ENCODE results near the gene VARS1. TPM values are rescaled to one million over a fixed set of nuclear protein-coding genes. Genes with fewer than 3 reads are reported as not detected.

The VARS1 gene
- polyA plus RNA-seq, 1 donor from 2014 or later, result 83.0 TPM

- peaks cover 23 to 33% (median 32%) of the 10 kb centered on the region in 3 donors for H3K4me1 Mint-ChIP-seq
- peak overlapping the region in 2 of 4 donors; percentile 70 to 72 for H3K4me3 Mint-ChIP-seq
- peaks cover 6% of the 10 kb centered on the region for H3K36me3 Mint-ChIP-seq
- no peaks in the 10 kb centered on the region for H3K9me3 Mint-ChIP-seq
- H3K27me3 Mint-ChIP-seq, result peaks cover 2% of the 10 kb centered on the region
- H3K27ac Mint-ChIP-seq, result peak overlapping the region in 2 of 3 donors; percentile 19 to 58
Measured at GRCh38 chr6:31792090-31792374, 3.5 kb downstream of the VARS1 start.

GRCh38 chr6:31791324-31792089 lies 4.0 kb downstream of the VARS1 start:
- peak overlapping the region in 2 of 3 donors; percentile 58 to 85 for H3K27ac Mint-ChIP-seq
- H3K4me3 Mint-ChIP-seq, result peak overlapping the region in 3 of 4 donors; percentile 3 to 72 (median 70)
- peaks cover 2% of the 10 kb centered on the region for H3K27me3 Mint-ChIP-seq
- H3K4me1 Mint-ChIP-seq, result peaks cover 22 to 31% (median 29%) of the 10 kb centered on the region in 3 donors
- H3K9me3 Mint-ChIP-seq, result no peaks in the 10 kb centered on the region
- peaks cover 6% of the 10 kb centered on the region for H3K36me3 Mint-ChIP-seq

- Mint-ChIP-seq H3K27ac (no peak overlapping the region), H3K4me3 (no peak overlapping the region), H3K9me3 (no peaks in the 10 kb centered on the region), H3K36me3 (peaks cover 3% of the 10 kb centered on the region), H3K4me1 (peaks cover 6 to 13% (median 10%) of the 10 kb centered on the region in 3 donors), H3K27me3 (no peaks in the 10 kb centered on the region)
Measured at GRCh38 chr6:31785475-31785874, 10.1 kb downstream of the VARS1 start.

GRCh38 chr6:31784098-31784925 lies 11.2 kb downstream of the VARS1 start:
- H3K36me3 Mint-ChIP-seq, result peaks cover 2% of the 10 kb centered on the region
- peaks cover 2 to 9% (median 4%) of the 10 kb centered on the region in 3 donors for H3K4me1 Mint-ChIP-seq
- no peak overlapping the region for H3K4me3 Mint-ChIP-seq
- peak overlapping the region; percentile 56 to 83 (median 68) for H3K27ac Mint-ChIP-seq
- no peaks in the 10 kb centered on the region for H3K27me3 Mint-ChIP-seq
- H3K9me3 Mint-ChIP-seq, result no peaks in the 10 kb centered on the region

GRCh38 chr6:31782126-31782855 lies 13.3 kb downstream of the VARS1 start:
- H3K27ac Mint-ChIP-seq, result no peak overlapping the region
- peaks cover 0 to 2% (median 1%) of the 10 kb centered on the region in 3 donors for H3K4me1 Mint-ChIP-seq
- H3K36me3 Mint-ChIP-seq, result peaks cover 2% of the 10 kb centered on the region
- no peaks in the 10 kb centered on the region for H3K9me3 Mint-ChIP-seq
- no peak overlapping the region for H3K4me3 Mint-ChIP-seq
- H3K27me3 Mint-ChIP-seq, result no peaks in the 10 kb centered on the region

- Mint-ChIP-seq H3K4me1 (peaks cover 0 to 8% (median 7%) of the 10 kb centered on the region in 3 donors), H3K27ac (no peak overlapping the region), H3K36me3 (peaks cover 2% of the 10 kb centered on the region), H3K27me3 (no peaks in the 10 kb centered on the region), H3K9me3 (no peaks in the 10 kb centered on the region), H3K4me3 (peak overlapping the region in 1 of 4 donors; percentile 79)
Measured at GRCh38 chr6:31781244-31782125, 14.1 kb downstream of the VARS1 start.

GRCh38 chr6:31780507-31781243 lies 14.9 kb downstream of the VARS1 start:
- Mint-ChIP-seq H3K27ac (no peak overlapping the region), H3K36me3 (peaks cover 2% of the 10 kb centered on the region), H3K4me1 (peaks cover 0 to 11% (median 10%) of the 10 kb centered on the region in 3 donors), H3K27me3 (no peaks in the 10 kb centered on the region), H3K9me3 (no peaks in the 10 kb centered on the region), H3K4me3 (no peak overlapping the region)

GRCh38 chr6:31779908-31780307 lies 15.6 kb downstream of the VARS1 start:
- H3K27me3 Mint-ChIP-seq, result no peaks in the 10 kb centered on the region
- no peak overlapping the region for H3K27ac Mint-ChIP-seq
- H3K36me3 Mint-ChIP-seq, result peaks cover 2% of the 10 kb centered on the region
- H3K9me3 Mint-ChIP-seq, result no peaks in the 10 kb centered on the region
- H3K4me3 Mint-ChIP-seq, result peak overlapping the region in 1 of 4 donors; percentile 60
- peaks cover 0 to 12% (median 11%) of the 10 kb centered on the region in 3 donors for H3K4me1 Mint-ChIP-seq

- no peaks in the 10 kb centered on the region for H3K9me3 Mint-ChIP-seq
- H3K4me3 Mint-ChIP-seq, result no peak overlapping the region
- H3K27ac Mint-ChIP-seq, result peak overlapping the region in 1 of 3 donors; percentile 63
- no peaks in the 10 kb centered on the region for H3K27me3 Mint-ChIP-seq
- H3K4me1 Mint-ChIP-seq, result peaks cover 0 to 11% (median 11%) of the 10 kb centered on the region in 3 donors
- H3K36me3 Mint-ChIP-seq, result no peaks in the 10 kb centered on the region
Measured at GRCh38 chr6:31778999-31779885, 16.3 kb downstream of the VARS1 start.

GRCh38 chr6:31778193-31778592 lies 17.4 kb downstream of the VARS1 start:
- Mint-ChIP-seq H3K27me3 (no peaks in the 10 kb centered on the region), H3K27ac (peak overlapping the region in 2 of 3 donors; percentile 77 to 81), H3K36me3 (no peaks in the 10 kb centered on the region), H3K4me1 (peaks cover 0 to 11% (median 11%) of the 10 kb centered on the region in 3 donors), H3K4me3 (peak overlapping the region in 1 of 4 donors; percentile 14), H3K9me3 (no peaks in the 10 kb centered on the region)

- H3K27ac Mint-ChIP-seq, result peak overlapping the region; percentile 77 to 84 (median 81)
- peak overlapping the region in 2 of 4 donors; percentile 14 to 72 for H3K4me3 Mint-ChIP-seq
- peaks cover 0 to 11% (median 11%) of the 10 kb centered on the region in 3 donors for H3K4me1 Mint-ChIP-seq
- H3K27me3 Mint-ChIP-seq, result no peaks in the 10 kb centered on the region
- no peaks in the 10 kb centered on the region for H3K36me3 Mint-ChIP-seq
- H3K9me3 Mint-ChIP-seq, result no peaks in the 10 kb centered on the region
Measured at GRCh38 chr6:31777667-31778050, 17.9 kb downstream of the VARS1 start.

GRCh38 chr6:31776989-31777666 lies 18.4 kb downstream of the VARS1 start, which contains the start of gene VWA7:
Gene VWA7, minus strand, starts transcription at chr6:31777328. Its CDS starts 549 bp downstream, at chr6:31776779.
- H3K4me3 Mint-ChIP-seq, result peak within 1 kb of the TSS; percentile 14 to 80 (median 65)
- peak within 1 kb of the TSS; percentile 81 to 89 (median 84) for H3K27ac Mint-ChIP-seq
- H3K4me1 Mint-ChIP-seq, result peaks cover 0 to 13% (median 11%) of the 10 kb centered on the region in 3 donors
- no peaks in the 10 kb centered on the region for H3K27me3 Mint-ChIP-seq
- no peaks in the 10 kb centered on the region for H3K9me3 Mint-ChIP-seq
- no peaks in the 10 kb centered on the region for H3K36me3 Mint-ChIP-seq
